ENCODE data around the gene FRMPD1.

GRCh38 chr9:37602817-37603216 is 47.9 kb upstream of the FRMPD1 start:
- TF ChIP-seq, protein P1, sequence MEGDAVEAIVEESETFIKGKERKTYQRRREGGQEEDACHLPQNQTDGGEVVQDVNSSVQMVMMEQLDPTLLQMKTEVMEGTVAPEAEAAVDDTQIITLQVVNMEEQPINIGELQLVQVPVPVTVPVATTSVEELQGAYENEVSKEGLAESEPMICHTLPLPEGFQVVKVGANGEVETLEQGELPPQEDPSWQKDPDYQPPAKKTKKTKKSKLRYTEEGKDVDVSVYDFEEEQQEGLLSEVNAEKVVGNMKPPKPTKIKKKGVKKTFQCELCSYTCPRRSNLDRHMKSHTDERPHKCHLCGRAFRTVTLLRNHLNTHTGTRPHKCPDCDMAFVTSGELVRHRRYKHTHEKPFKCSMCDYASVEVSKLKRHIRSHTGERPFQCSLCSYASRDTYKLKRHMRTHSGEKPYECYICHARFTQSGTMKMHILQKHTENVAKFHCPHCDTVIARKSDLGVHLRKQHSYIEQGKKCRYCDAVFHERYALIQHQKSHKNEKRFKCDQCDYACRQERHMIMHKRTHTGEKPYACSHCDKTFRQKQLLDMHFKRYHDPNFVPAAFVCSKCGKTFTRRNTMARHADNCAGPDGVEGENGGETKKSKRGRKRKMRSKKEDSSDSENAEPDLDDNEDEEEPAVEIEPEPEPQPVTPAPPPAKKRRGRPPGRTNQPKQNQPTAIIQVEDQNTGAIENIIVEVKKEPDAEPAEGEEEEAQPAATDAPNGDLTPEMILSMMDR (IDR thresholded peaks at IDR 0.05; ENCODE audit: insufficient read depth, low read depth, low read length) = no peak
- no peak for TF ChIP-seq EZH2 (IDR thresholded peaks at IDR 0.05; ENCODE audit: insufficient read depth, low read length)
